Activated T-helper 2 cell treated with anti-CD3 and anti-CD28 coated beads, Interferon-gamma antibody, Interleukin-2, Interleukin-4, amounts not matched to agents 10 μg/mL and 5 μg/mL and 100 μg/mL, durations not matched to agents 14 hours and 24 hours and 36 hours (primary cell): ENCODE results near the gene OTX2. TPM values are rescaled to one million over a fixed set of nuclear protein-coding genes. Genes with fewer than 3 reads are reported as not detected.

Experiments used
- DNase-seq: peaks from one replicate; pipeline ENCODE4 v3.0.0; 2021; ENCODE audit warnings: low spot score
- H3K27ac Mint-ChIP-seq: one replicate; pipeline ENCODE4 v1.8.0; 2021; ENCODE audit warnings: mixed read lengths
- H3K27me3 Mint-ChIP-seq: one replicate; pipeline ENCODE4 v1.8.0; 2021; ENCODE audit warnings: low read depth, mixed read lengths
- H3K36me3 Mint-ChIP-seq: one replicate; pipeline ENCODE4 v1.8.0; 2021; ENCODE audit warnings: low read depth, mixed read lengths
- H3K4me1 Mint-ChIP-seq: one replicate; pipeline ENCODE4 v1.8.0; 2021; ENCODE audit warnings: low read depth, mixed read lengths
- H3K4me3 Mint-ChIP-seq: one replicate; pipeline ENCODE4 v1.8.0; 2021; ENCODE audit warnings: low read depth, mild to moderate bottlenecking, moderate library complexity, mixed read lengths
- H3K9me3 Mint-ChIP-seq: one replicate; pipeline ENCODE4 v1.8.0; 2021; ENCODE audit warnings: mixed read lengths
- intact Hi-C: fragments of 100-400 bp; cut with micrococcal nuclease; formaldehyde crosslinking; loops from one replicate; pipeline ENCODE4 v1.15.1; 2023
- total RNA-seq: library from RNA; stranded (reverse); gene quantifications from 2 replicates; pipeline ENCODE4 v1.2.3, GENCODE V29; 2022

Gene OTX2
- total RNA-seq, 1 donor from 2014 or later: not detected

- peaks cover 5% of the 10 kb centered on the region for H3K36me3 Mint-ChIP-seq
- intact Hi-C loops: loop anchor here (5.0 kb wide), 1 partner anchor 258 kb away; no protein-coding TSS in a partner anchor
Observed at GRCh38 chr14:56809270-56810146, 771 bp downstream of the OTX2 start.

GRCh38 chr14:56808383-56809269 is 1.7 kb downstream of the OTX2 start:
- DNase-seq: no peak
- Mint-ChIP-seq H3K27ac (no peak overlapping the region), H3K27me3 (peaks cover 83% of the 10 kb centered on the region), H3K4me1 (peaks cover 8% of the 10 kb centered on the region), H3K4me3 (no peak overlapping the region), H3K9me3 (peaks cover 5% of the 10 kb centered on the region), H3K36me3 (peaks cover 5% of the 10 kb centered on the region)
- intact Hi-C loops: no loop called here

More at GRCh38 chr14:56809270-56810146, 771 bp downstream of the OTX2 start:
- H3K27me3 Mint-ChIP-seq: peaks cover 81% of the 10 kb centered on the region
- no peak for DNase-seq
- no peak overlapping the region for H3K4me3 Mint-ChIP-seq
- peak overlapping the region; percentile 9 for H3K27ac Mint-ChIP-seq
- H3K9me3 Mint-ChIP-seq: peaks cover 5% of the 10 kb centered on the region
- peaks cover 8% of the 10 kb centered on the region for H3K4me1 Mint-ChIP-seq

GRCh38 chr14:56808110-56808382 is 2.2 kb downstream of the OTX2 start:
- peaks cover 5% of the 10 kb centered on the region for H3K9me3 Mint-ChIP-seq
- H3K4me1 Mint-ChIP-seq: peaks cover 8% of the 10 kb centered on the region
- no peak overlapping the region for H3K27ac Mint-ChIP-seq
- intact Hi-C loops: no loop called here
- no peak overlapping the region for H3K4me3 Mint-ChIP-seq
- peaks cover 5% of the 10 kb centered on the region for H3K36me3 Mint-ChIP-seq
- H3K27me3 Mint-ChIP-seq: peaks cover 79% of the 10 kb centered on the region
- no peak for DNase-seq

GRCh38 chr14:56807386-56808109 is 2.7 kb downstream of the OTX2 start:
- H3K27me3 Mint-ChIP-seq: peaks cover 79% of the 10 kb centered on the region
- peaks cover 8% of the 10 kb centered on the region for H3K4me1 Mint-ChIP-seq
- H3K4me3 Mint-ChIP-seq: no peak overlapping the region
- H3K9me3 Mint-ChIP-seq: peaks cover 5% of the 10 kb centered on the region
- H3K36me3 Mint-ChIP-seq: peaks cover 5% of the 10 kb centered on the region
- intact Hi-C loops: no loop called here
- no peak overlapping the region for H3K27ac Mint-ChIP-seq
- DNase-seq: no peak

- Mint-ChIP-seq H3K4me1 (peaks cover 8% of the 10 kb centered on the region), H3K9me3 (peaks cover 5% of the 10 kb centered on the region), H3K27me3 (peaks cover 83% of the 10 kb centered on the region), H3K4me3 (no peak overlapping the region), H3K27ac (no peak overlapping the region), H3K36me3 (peaks cover 5% of the 10 kb centered on the region)
- intact Hi-C loops: no loop called here
- no peak for DNase-seq
Observed at GRCh38 chr14:56806760-56807159, 3.5 kb downstream of the OTX2 start.

GRCh38 chr14:56805992-56806727 is 4.1 kb downstream of the OTX2 start:
- peaks cover 5% of the 10 kb centered on the region for H3K9me3 Mint-ChIP-seq
- no peak overlapping the region for H3K4me3 Mint-ChIP-seq
- peaks cover 88% of the 10 kb centered on the region for H3K27me3 Mint-ChIP-seq
- peaks cover 5% of the 10 kb centered on the region for H3K36me3 Mint-ChIP-seq
- no peak overlapping the region for H3K27ac Mint-ChIP-seq
- DNase-seq: no peak
- peaks cover 8% of the 10 kb centered on the region for H3K4me1 Mint-ChIP-seq
- intact Hi-C loops: no loop called here

GRCh38 chr14:56805201-56805991 is 4.9 kb downstream of the OTX2 start:
- no peak overlapping the region for H3K4me3 Mint-ChIP-seq
- peaks cover 8% of the 10 kb centered on the region for H3K4me1 Mint-ChIP-seq
- intact Hi-C loops: no loop called here
- H3K36me3 Mint-ChIP-seq: peaks cover 5% of the 10 kb centered on the region
- H3K27ac Mint-ChIP-seq: no peak overlapping the region
- no peak for DNase-seq
- peaks cover 5% of the 10 kb centered on the region for H3K9me3 Mint-ChIP-seq
- H3K27me3 Mint-ChIP-seq: peaks cover 86% of the 10 kb centered on the region

- H3K36me3 Mint-ChIP-seq: no peaks in the 10 kb centered on the region
- H3K4me3 Mint-ChIP-seq: no peak overlapping the region
- intact Hi-C loops: no loop called here
- H3K4me1 Mint-ChIP-seq: peaks cover 6% of the 10 kb centered on the region
- no peaks in the 10 kb centered on the region for H3K9me3 Mint-ChIP-seq
- no peak for DNase-seq
- H3K27me3 Mint-ChIP-seq: peaks cover 89% of the 10 kb centered on the region
- no peak overlapping the region for H3K27ac Mint-ChIP-seq
Observed at GRCh38 chr14:56803816-56804535, 6.3 kb downstream of the OTX2 start.

GRCh38 chr14:56801920-56802319 is 8.4 kb downstream of the OTX2 start:
- Mint-ChIP-seq H3K4me1 (peaks cover 6% of the 10 kb centered on the region), H3K27me3 (peaks cover 82% of the 10 kb centered on the region), H3K27ac (no peak overlapping the region), H3K4me3 (no peak overlapping the region), H3K9me3 (no peaks in the 10 kb centered on the region), H3K36me3 (no peaks in the 10 kb centered on the region)
- intact Hi-C loops: no loop called here
- no peak for DNase-seq

- H3K27me3 Mint-ChIP-seq: peaks cover 79% of the 10 kb centered on the region
Observed at GRCh38 chr14:56799343-56799645, 11.0 kb downstream of the OTX2 start.

More at GRCh38 chr14:56799343-56799645, 11.0 kb downstream of the OTX2 start:
- H3K27ac Mint-ChIP-seq: no peak overlapping the region
- intact Hi-C loops: no loop called here
- H3K4me1 Mint-ChIP-seq: peaks cover 5% of the 10 kb centered on the region
- DNase-seq: no peak
- no peaks in the 10 kb centered on the region for H3K9me3 Mint-ChIP-seq
- H3K36me3 Mint-ChIP-seq: no peaks in the 10 kb centered on the region
- H3K4me3 Mint-ChIP-seq: no peak overlapping the region
